Ishikawa (cell line): ENCODE results near the gene NR6A1.

Experiments used
- CEBPB ChIP-seq: IDR thresholded peaks from 2 replicates; pipeline ENCODE4 v1.6.1; 2012
- CREB1 ChIP-seq: IDR thresholded peaks from 2 replicates; pipeline ENCODE4 v1.6.1; 2012; ENCODE audit warnings: low read depth
- EGR1 ChIP-seq: IDR thresholded peaks from 2 replicates; pipeline ENCODE4 v1.6.1; 2012
- EP300 ChIP-seq: IDR thresholded peaks from 2 replicates; pipeline ENCODE4 v1.6.1; 2012; ENCODE audit warnings: borderline replicate concordance
- FOXM1 ChIP-seq: IDR thresholded peaks from 2 replicates; pipeline ENCODE4 v1.6.1; 2012; ENCODE audit warnings: low read depth, borderline replicate concordance
- MAX ChIP-seq: IDR thresholded peaks from 2 replicates; pipeline ENCODE4 v1.6.1; 2012
- NFIC ChIP-seq: IDR thresholded peaks from 2 replicates; pipeline ENCODE4 v1.6.1; 2012
- RAD21 ChIP-seq: IDR thresholded peaks from 2 replicates; pipeline ENCODE4 v1.6.1; 2012; ENCODE audit warnings: low read depth
- REST ChIP-seq: IDR thresholded peaks from 2 replicates; pipeline ENCODE4 v1.6.1; 2012; ENCODE audit warnings: low read depth, mild to moderate bottlenecking
- TAF1 ChIP-seq: IDR thresholded peaks from 2 replicates; pipeline ENCODE4 v1.6.1; 2012; ENCODE audit warnings: low read depth, mild to moderate bottlenecking
- TCF12 ChIP-seq: IDR thresholded peaks from 2 replicates; pipeline ENCODE4 v1.6.1; 2012; ENCODE audit warnings: low read depth
- TEAD4 ChIP-seq: IDR thresholded peaks from 2 replicates; pipeline ENCODE4 v1.6.1; 2012
- USF1 ChIP-seq: IDR thresholded peaks from 2 replicates; pipeline ENCODE4 v1.6.1; 2012
- YY1 ChIP-seq: IDR thresholded peaks from 2 replicates; pipeline ENCODE4 v1.6.1; 2012; ENCODE audit warnings: low read depth
- ZBTB7A ChIP-seq: IDR thresholded peaks from 2 replicates; pipeline ENCODE4 v1.6.1; 2012; ENCODE audit warnings: low read depth

Gene NR6A1

GRCh38 chr9:124673063-124673462, 98.0 kb downstream of the NR6A1 start:
- TF ChIP-seq YY1: no peak
- no peak for TF ChIP-seq CEBPB
- TF ChIP-seq TAF1: no peak
- no peak for TF ChIP-seq RAD21
- TF ChIP-seq EGR1: no peak
- TF ChIP-seq TEAD4: no peak
- TF ChIP-seq USF1: no peak
- TF ChIP-seq CREB1: no peak
- TF ChIP-seq FOXM1: no peak
- no peak for TF ChIP-seq ZBTB7A
- TF ChIP-seq EP300: no peak
- TF ChIP-seq MAX: no peak
- TF ChIP-seq TCF12: no peak
- TF ChIP-seq REST: no peak
- TF ChIP-seq NFIC: no peak

GRCh38 chr9:124671861-124672260, 99.2 kb downstream of the NR6A1 start:
- TF ChIP-seq ZBTB7A: no peak
- TF ChIP-seq MAX: no peak
- no peak for TF ChIP-seq NFIC
- TF ChIP-seq CREB1: no peak
- TF ChIP-seq USF1: no peak
- TF ChIP-seq EGR1: no peak
- no peak for TF ChIP-seq FOXM1
- TF ChIP-seq REST: no peak
- no peak for TF ChIP-seq TAF1
- no peak for TF ChIP-seq CEBPB
- no peak for TF ChIP-seq YY1

- no peak for TF ChIP-seq MAX
Observed at GRCh38 chr9:124666642-124667041, 104.5 kb downstream of the NR6A1 start.

- TF ChIP-seq EGR1 (no peak), EP300 (no peak), NFIC (no peak), CREB1 (no peak), ZBTB7A (no peak), YY1 (no peak), TCF12 (no peak), REST (no peak), MAX (no peak), TEAD4 (no peak), CEBPB (no peak), TAF1 (no peak), FOXM1 (no peak), RAD21 (no peak), USF1 (no peak)
Observed at GRCh38 chr9:124665391-124666058, 105.6 kb downstream of the NR6A1 start.
